GM21619 (cell line): ENCODE data around the gene GNG14.
"Not testable (repeated sequence)": the region's sequence is repeated elsewhere in the genome, so short reads cannot be mapped to it uniquely, and the experiment has no call there.

Experiments used
- ATAC-seq: cut with Tn5 transposase; IDR thresholded peaks from one replicate; pipeline ENCODE4 v1.9.1; 2021; ENCODE audit not compliant: unreplicated experiment

The GNG14 gene

DNA sequence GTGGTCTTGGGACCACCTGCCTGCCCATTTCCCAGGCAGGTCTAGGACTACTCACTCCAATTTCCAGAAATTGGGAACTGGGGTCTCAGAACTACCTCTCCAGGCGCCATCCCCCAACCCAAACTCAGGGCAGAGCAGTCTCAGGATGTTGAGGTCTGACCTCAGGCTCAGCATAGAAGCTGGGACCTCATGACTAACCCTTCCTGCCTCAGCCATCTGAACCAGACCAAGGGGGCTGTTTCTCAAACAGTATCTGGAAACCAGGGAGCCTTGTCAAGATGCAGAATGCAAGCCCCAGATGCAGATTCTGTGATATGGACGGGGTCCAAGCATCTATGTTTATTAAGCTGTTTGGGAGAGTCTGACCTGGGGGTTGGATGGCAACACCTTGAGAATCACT lies 7.3 kb downstream of the GNG14 start:
- ATAC-seq, result no peak

DNA sequence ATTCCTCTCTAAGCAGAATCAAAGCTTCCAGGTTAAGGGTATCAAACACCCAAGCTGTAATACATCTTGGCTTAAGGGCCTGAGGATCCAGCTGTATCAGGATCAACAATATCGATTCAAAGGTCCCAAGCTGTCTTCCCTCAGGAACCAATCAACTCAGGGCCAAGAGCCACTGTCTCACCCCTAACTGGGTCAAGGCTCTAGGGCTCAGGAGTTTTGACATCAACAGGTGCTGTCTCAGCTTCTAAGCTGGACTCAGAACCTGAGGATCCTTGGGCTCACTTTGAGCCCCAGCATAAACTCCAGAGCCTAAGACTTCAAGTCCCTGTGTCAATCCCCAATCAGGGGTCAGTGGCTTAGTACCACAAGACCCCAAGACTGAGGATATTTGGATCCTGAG lies 7.7 kb downstream of the GNG14 start:
- ATAC-seq, result no peak

DNA sequence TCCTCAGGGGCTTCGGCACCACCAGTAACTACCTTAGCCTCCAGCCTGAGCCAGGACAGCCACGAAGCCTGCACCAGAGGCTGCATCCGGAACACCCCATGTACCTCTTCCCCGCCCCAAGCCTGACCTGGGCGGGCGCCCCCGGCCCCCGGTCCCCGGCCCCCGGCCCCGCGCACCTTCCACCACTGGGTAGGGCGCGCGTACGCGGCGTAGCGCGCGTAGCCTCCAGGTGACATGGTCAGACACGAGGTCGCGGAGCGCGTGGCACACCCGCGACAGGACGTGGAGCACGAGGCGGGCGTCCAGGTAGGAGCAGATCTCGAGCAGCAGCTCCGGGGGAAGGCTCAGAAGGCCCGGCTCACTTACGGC lies 8.2 kb downstream of the GNG14 start:
- no peak for ATAC-seq

DNA sequence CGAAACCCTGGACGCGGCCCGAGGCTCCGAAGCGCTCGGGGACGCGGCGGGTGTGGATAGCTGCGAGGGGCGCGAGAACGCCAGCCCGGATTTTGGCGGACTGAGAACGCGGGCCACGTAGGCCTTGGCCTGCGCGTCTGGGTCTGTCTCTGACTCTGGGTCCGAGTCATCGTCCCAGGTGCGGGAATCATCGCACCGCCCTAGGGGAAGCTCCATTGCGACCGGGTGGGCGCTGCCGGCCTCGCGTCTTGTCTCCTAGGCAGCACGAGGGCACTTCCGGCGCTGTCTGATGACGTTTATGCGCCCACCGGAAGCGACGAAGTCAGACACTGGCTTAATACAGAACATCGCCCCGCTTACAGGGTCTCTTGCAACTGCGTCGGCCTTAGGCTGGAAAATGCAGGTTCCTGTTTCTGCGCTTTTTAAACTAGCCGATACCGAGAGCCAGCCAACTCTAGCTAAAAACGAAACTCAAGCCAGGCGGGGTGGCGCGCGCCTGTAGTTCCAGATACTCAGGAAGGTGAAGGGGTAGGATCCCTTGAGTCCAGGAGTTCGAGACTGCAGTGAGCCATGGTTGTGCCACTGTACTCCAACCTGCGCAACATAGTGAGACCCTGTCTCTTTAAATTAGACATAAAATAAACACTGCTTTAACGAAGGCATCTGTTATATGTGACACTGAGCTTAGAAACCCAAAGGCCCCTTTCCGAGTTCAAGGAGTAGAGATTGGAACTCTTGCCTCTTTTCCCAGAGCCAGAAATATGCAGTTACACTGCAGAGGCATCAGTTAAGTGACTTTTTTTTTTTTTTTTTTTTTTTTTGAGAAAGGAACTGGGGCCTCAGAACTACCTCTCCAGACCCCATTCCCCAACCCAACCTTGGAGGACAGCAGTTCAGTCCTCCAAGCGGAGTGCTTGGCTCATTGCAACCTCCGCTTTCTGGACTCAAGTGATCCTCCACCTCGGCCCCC lies 8.9 kb downstream of the GNG14 start, which contains the start of gene FBXW9:
TSS of gene FBXW9 (minus strand) at position 266 of the 970 bp plus-strand sequence. CDS start at position 216, 50 bp downstream.
- ATAC-seq, result peak; percentile 71

DNA sequence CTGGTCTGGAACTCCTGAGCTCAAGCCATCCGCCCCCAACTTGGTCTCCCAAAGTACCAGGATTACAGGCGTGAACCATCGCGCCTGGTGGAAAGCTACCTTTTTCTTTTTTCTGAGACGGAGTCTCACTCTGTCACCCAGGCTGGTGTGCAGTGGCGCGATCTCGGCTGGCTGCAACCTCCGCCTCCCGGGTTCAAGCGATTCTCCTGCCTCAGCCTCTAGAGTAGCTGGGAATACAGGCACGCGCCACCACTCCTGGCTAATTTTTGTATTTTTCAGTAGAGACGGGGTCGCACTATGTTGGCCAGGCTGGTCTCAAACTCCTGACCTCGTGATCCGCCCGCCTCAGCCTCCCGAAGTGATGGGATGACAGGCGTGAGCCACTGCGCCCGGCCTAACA lies 9.6 kb downstream of the GNG14 start:
- ATAC-seq, result not testable (repeated sequence)

DNA sequence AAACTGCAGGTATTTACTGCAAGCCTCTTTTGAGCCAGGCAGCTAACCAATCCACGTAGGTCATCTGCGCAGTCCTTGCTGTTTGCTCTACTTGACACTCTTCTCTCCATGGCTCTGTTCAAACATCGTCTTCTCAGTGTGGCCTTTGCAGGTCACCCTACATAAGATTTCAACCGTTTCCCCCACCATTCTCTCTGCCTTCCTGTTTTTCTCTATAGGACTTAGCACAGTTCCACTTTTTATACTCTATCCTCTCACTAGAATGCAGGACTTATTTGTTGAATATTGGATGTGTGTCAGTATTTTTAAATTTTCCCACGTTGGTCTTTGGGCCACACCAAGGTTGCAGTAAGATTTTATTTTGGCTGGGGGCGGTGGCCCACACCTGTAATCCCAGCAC lies 10.3 kb downstream of the GNG14 start:
- no peak for ATAC-seq

DNA sequence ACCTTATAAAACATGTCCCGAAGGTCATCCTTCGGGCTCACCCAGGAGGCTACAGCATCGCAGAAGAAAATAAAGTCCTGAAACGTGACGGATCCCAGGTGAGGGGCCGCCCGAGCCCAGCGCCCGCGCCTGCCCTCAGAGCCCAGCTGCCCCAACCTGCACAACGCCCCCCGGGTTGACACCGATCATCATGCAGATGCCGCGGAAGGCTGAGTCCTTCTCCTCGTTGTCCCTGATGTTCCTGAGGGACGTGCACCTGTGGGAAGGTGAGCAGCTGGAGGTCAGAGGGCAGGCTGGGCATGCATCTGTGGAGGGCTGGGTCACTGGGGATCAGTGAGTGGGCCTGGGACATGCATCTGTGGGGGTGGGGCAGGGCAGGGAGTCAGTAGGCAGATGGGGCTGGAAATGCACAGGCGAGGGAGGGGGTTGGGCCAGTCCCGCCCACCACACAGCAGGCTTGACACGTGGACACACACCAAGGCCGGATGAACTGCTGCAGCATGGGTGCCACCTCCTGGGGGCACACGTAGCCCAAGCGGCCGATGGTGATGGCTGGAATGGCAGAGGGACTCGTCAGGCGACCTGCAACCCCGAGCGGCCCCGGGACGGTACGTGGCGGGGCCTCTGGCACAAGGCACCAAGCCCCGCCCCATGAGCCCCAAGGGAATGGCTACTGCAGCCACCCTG lies 13.9 kb downstream of the GNG14 start:
- ATAC-seq, result no peak

DNA sequence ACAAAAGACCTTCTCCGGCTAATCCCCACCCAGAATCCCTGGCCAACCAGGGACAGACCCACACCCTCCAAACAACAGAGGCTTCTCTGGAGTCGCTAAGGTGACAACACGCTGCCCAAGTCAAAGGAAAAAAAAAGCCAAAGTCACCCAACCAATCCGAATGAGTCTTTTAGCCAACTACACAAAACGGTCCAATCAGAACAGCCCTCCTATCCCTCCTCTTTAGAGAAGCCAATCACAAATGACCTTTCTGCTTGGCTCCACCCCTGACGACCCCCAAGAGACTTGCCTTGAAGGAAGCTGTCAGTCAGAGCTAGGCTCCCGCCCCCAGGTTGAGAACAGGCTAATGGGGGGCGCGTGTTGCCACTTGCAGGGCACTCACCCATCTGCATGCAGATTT lies 15.2 kb downstream of the GNG14 start:
- no peak for ATAC-seq

DNA sequence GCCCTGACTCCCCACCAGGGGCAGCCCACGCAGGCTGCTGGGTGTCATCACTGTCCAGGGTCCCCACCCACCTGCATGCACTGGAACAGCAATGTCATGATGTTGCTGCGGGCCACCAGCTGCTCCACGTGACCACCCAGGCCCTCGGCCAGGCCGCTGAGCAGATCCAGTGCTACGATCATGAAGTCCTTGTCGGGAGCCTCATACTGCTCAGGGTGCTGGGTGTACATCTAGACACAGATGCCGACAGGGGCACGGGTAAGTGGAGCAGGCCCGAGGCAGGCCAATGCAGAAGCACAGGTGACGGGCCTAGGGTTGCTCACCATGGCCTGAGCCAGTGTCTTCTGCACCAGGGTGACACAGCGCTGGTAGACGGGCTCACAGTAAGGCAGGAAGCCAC lies 17.4 kb downstream of the GNG14 start:
- no peak for ATAC-seq

DNA sequence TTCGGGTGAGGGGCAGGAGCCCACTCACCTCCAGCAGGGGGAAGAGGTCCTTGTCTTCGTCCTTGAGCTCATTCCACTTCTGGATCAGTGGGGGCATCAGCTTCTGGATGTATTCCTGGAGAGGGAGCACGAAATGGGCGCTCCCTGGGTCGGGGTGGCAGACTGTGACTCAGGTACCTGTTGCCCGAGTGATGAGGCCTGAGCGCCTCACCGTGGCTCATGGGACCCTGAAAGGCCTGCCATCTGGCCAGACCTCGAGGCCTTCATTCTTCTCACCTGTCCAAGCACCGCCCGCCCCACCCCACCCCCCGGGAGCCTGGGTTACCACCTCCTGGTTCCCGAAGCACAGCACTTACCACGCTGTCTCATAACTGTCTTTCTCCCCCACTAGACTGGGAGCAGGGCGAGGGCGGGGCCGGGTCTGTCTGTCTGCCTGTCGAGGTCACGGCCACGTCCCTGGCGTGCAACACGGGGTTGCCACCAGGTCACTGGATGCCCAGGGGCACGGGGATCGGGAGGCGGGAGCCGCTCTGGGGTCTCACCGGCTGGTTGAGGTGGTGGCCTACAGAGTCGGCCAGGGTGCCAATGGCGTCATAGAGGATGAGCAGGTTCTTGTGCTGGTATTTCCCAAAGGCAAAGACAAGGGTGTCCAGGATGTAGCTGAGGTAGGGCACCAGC lies 18.0 kb downstream of the GNG14 start:
- ATAC-seq, result no peak

DNA sequence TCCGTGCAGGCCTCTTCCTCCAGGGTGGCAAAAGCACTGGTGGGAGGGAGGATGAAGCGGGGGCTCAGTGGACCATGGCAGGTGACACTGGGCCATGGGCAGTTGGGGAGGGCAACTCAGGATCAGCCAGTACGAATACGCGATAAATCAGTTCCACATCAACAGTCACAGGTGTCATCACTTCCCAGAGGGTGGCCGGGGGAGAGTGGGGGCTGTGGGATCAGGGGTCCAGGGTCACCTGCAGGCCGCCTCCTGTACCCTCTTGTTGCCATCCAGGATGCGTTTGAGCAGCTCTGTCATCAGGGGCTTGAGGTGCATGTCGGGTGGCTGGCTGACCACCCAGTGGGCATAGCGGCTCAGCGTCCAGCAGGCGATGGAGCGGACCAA lies 18.5 kb downstream of the GNG14 start:
- no peak for ATAC-seq

DNA sequence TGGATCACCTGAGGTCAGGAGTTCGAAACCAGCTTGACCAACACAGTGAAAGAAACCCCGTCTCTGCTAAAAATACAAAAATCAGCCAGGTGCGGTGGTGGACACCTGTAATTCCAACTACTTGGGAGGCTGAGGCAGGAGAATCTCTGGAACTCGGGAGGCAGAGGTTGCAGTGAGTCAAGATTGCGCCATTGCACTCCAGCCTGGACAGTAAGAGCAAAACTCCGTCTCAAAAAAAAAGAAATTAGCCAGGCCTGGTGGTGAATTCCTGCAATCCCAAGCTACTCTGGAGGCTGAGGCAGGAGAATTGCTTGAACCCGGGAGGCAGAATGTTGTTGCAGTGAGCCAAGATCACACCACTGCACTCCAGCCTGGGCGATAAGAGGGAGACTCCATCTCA lies 20.8 kb downstream of the GNG14 start:
- ATAC-seq, result no peak

DNA sequence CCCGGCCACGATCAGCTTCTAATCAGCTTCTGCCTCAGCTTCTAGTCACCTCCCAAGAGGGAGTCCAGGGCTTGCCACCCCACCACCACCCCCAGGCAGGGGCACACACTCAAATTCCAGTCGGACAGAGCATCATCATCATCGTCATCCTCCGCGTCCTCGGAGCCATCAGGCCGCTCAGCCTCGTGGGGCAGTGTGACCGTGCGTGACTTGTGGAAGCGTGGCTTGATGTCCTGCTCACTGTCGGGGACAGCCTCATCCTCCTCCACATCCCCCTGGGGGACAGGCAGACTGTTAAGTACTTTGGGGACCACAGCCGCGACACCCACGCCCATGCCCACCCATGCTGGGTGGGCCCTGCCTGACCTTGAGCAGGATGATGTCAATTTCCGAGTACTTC lies 23.4 kb downstream of the GNG14 start:
- no peak for ATAC-seq

DNA sequence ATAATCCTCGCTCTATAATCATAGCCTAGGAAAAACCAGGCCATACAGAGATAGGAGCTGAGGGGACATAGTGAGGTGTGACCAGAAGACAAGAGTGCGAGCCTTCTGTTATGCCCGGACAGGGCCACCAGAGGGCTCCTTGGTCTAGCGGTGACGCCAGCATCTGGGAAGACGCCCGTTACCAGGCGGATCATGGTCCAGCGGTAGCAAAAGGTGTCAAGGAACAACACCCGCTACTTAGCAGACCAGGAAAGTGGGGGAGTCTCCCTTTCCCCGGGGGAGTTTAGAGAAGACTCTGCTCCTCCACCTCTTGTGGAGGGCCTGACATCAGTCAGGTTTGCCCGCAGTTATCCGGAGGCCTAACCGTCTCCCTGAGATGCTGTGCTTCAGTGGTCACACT lies 24.3 kb downstream of the GNG14 start:
- not testable (repeated sequence) for ATAC-seq

DNA sequence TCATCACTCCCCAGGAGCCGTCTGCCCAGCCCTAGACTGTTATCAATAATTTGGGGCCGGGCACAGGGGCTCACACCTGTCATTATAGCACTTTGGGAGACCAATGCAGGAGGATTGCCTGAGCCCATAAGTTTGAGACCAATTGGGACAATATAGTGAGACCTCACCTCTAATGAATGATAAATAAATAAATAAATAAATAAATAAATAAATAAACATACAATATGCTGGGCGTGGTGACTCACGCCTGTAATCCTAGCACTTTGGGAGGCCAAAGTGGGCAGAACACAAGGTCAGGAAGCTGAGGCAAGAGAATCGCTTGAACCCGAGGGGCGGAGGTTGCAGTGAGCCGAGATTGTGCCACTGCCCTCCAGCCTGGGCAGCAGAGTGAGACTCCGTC lies 25.5 kb downstream of the GNG14 start:
- not testable (repeated sequence) for ATAC-seq

DNA sequence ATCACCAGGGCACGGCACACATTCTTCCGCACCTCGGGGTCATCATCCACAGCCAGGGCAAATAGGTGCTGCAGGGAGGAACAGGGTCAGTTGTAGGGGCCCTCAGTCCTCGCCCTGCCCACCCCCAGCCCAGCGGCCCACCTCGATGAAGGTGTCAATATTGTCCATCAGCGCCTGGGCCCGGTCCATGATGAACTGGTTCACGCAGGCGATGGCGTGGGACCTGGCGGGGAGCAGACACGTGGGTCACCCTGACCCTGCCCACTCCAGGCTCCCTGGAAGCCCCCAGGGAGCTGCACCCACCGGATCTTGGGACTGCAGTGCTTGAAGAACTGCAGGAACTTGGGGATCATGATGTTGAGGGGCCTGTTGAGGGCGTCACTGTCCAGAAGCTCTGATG lies 27.3 kb downstream of the GNG14 start:
- no peak for ATAC-seq

DNA sequence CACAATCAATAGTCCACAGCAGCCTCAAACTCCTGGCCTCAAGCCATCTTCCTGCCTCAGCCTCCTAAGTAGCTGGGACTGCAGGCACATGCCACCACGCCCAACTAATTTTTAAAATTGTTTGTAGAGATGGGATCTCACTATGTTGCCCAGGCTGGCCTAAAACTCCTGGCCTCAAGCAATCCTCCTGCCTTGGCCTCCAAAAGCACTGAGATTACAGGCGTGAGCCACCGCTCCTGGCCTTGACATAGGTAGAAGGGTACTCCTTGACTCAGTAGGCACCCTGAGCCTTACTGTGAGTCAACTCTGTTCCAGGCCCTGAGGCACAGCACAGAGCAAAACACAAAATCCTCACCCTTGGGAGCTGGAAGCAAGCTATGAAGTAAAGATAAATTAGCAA lies 28.1 kb downstream of the GNG14 start:
- no peak for ATAC-seq

DNA sequence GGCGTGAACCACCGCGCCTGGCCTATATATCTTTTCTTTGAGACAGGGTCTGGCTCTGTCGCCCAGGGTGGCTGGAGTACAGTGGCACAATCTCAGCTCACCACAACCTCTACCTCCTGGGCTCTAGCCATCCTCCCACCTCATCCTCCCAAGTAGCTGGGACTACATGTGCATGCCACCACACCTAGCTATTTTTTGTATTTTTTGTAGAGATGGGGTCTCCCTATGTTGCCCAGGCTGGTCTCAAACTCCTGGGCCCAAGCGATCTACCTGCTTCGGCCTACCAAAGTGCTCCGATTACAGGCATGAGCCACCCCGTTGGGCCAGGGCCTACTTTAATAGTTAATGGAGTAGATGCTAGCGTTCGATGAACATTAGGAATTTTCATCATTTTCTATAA lies 32.5 kb downstream of the GNG14 start:
- ATAC-seq, result no peak

DNA sequence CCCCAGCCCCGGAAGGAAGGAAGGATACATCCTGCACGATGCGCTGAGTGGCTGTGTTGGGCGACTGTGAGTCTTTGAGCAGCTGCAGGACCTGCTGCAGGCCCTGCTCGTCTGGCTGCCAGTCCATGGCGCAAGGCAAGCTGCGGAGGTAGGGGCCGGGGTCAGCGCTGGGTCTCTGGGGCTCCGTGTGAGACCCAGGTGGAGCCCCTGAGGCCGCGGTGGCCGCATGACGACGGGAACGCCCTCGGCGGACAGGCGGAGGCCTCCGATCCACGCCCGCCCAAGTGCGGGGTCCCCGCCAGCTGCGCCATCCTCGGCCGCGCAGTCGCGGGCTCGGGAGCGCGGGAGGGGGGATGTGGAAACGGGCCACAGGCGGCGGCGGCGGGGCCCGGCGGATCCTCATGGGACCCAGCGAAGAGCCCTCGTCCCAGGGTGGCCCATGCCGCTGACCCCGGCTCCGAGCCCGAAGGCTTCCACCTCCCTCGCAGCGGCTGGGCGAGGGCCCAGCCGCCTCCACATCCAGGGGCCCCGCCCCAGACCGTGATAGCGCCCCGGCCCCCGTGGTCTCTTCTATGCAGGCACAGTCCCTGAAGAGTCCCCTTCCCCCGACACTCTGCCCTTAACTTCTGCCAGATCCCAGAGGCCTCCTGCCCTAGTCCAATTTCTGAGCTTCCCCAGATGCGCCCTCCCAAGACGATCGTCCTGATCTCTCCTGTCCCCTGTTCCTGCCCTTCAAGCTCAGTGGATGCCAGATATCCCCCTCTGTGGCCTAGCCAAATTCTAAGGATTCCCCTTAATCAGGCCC lies 33.3 kb downstream of the GNG14 start:
- ATAC-seq, result no peak

DNA sequence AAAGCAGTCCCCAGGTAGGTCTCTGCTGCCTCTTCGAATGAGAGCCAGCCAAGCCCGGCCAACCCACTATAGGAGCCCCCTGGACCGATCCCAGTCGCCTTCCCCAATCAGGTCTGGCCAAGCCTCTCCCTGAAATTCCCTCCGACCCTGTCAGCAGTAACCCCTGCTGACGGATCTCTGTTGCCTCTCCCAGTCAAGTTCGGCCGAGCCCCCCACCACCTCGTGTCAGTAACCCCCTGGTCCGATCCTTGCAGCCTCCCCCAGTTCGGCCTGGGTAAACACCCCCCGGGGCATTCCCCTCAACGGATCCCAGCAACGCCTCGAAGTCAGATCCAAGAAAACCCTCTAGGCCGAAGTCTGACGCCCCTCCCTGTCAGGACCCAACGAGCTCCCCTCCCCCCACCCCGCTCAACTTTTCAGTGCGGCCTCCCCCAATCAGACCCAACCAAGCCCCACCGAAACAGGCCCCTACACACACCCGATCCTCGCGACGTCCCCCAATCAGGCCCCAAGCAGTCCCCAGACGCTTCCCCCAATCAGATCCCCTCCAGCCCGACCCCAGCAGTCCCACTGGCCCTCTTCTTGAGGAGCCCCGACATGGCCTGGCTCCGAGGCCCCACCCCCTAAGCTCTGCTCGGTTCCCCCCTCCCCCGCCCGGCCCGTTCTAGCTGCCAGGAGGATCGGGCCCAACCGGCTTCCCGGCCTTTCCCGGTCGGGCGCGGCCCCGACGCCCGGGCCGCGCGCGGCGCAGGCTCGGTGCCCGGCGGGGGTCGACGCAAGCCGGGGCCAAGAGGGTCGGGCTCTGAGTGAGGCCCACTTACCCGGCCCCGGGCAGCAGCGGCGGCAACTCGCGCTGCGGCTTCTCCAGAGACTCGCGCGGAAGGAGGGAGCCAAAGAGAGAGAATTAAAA lies 34.1 kb downstream of the GNG14 start:
- ATAC-seq, result peak; percentile 24
